Esophagus muscularis mucosa (tissue), 4 donors: ENCODE measurements around the gene DCC. TPM values are rescaled to one million over a fixed set of nuclear protein-coding genes. Genes with fewer than 3 reads are reported as not detected.

Source experiments
- DNase-seq: peaks from one replicate; pipeline ENCODE4 v3.0.0-alpha.2; 2017; ENCODE audit errors: extremely low spot score
- H3K27ac ChIP-seq, 4 donors: fragments of 200-600 bp; sonication (generic); replicated peaks in 1 of 4; 1 replicate in 3 of 4; 2 replicates in 1 of 4; pipeline ENCODE4 v1.5.1; 2016 to 2019; ENCODE audit warnings: mild to moderate bottlenecking in 1 of 4
- H3K27me3 ChIP-seq, 4 donors: fragments of 200-600 bp; sonication (generic); one replicate each; pipeline versions ENCODE4 v1.5.1 to v1.6.0; 2016 to 2019
- H3K36me3 ChIP-seq, 4 donors: fragments of 200-600 bp; sonication (generic); one replicate each; pipeline ENCODE4 v1.5.1; 2016 to 2019
- H3K4me1 ChIP-seq, 4 donors: fragments of 200-600 bp; sonication (generic); one replicate each; pipeline ENCODE4 v1.5.1; 2016 to 2019
- H3K4me3 ChIP-seq, 4 donors: fragments of 200-600 bp; sonication (generic); 1 replicate in 2 of 4; 2 replicates in 2 of 4; pipeline ENCODE4 v1.5.1; 2016 to 2019; ENCODE audit warnings: mild to moderate bottlenecking in 4 of 4, moderate library complexity in 1 of 4
- H3K9me3 ChIP-seq, 4 donors: fragments of 200-600 bp; sonication (generic); 1 replicate in 3 of 4; 2 replicates in 1 of 4; pipeline ENCODE4 v1.5.1; 2016 to 2019
- CTCF ChIP-seq, 3 experiments: fragments of 200-600 bp in 2 of 3; fragments of 450-650 bp in 1 of 3; sonication (generic) in 2 of 3; IDR thresholded peaks; one replicate each; pipeline ENCODE4 v1.5.1; 2017 to 2019; ENCODE audit warnings: antibody characterized with exemption in 3 of 3, mild to moderate bottlenecking in 2 of 3, moderate library complexity in 1 of 3
- EP300 ChIP-seq: sonication (generic); formaldehyde crosslinking; IDR thresholded peaks from one replicate; pipeline ENCODE4 v1.6.1; 2017; ENCODE audit warnings: antibody characterized with exemption
- POLR2A ChIP-seq: fragments of 450-650 bp; IDR thresholded peaks from one replicate; pipeline ENCODE4 v1.6.1; 2017; ENCODE audit warnings: antibody characterized with exemption, moderate library complexity, mild to moderate bottlenecking, low read depth
- POLR2AphosphoS5 ChIP-seq, 2 donors: sonication (generic); formaldehyde crosslinking; IDR thresholded peaks; one replicate each; pipeline ENCODE4 v1.6.1; 2017; ENCODE audit warnings: antibody characterized with exemption in 2 of 2
- WGBS: methylation state at CpG from one replicate; pipeline ENCODE4 v1.1.5; 2018; 5-methylcytosine and 5-hydroxymethylcytosine counted together
- intact Hi-C: fragments of 100-400 bp; cut with DNase I; formaldehyde crosslinking; loops from one replicate; pipeline ENCODE4 v1.15.1; 2023
- total RNA-seq, 4 donors: library from RNA; depleted of rRNA; stranded (reverse); fragments of >200 nt; gene quantifications; one replicate each; pipeline versions ENCODE4 v1.1.0 to v1.2.1, GENCODE V29; 2016

Gene DCC
- total RNA-seq, 4 donors from 2014 or later, result 0.46 to 0.99 (median 0.83) TPM; not detected in 1

- TF ChIP-seq CTCF (IDR thresholded peaks at IDR 0.05) (no peak), POLR2AphosphoS5 (IDR thresholded peaks at IDR 0.05) (no peak), EP300 (no peak), POLR2A (no peak)
- H3K36me3 ChIP-seq, result no peaks in the 10 kb centered on the region
- H3K4me1 ChIP-seq, result no peaks in the 10 kb centered on the region
- intact Hi-C loops, result no loop called here
- no peak overlapping the region for H3K27ac ChIP-seq
- no peaks in the 10 kb centered on the region for H3K27me3 ChIP-seq
- no peak overlapping the region for H3K4me3 ChIP-seq
- H3K9me3 ChIP-seq, result no peaks in the 10 kb centered on the region
- no peak for DNase-seq
These were observed 807.5 kb downstream of the DCC start for GRCh38 chr18:53147472-53147871.

GRCh38 chr18:53148123-53148522 lies 808.1 kb downstream of the DCC start:
- TF ChIP-seq POLR2A (no peak), POLR2AphosphoS5 (IDR thresholded peaks at IDR 0.05) (no peak), CTCF (IDR thresholded peaks at IDR 0.05) (no peak), EP300 (no peak)
- WGBS, result 32% methylated on average over 5 of the region's 5 CpGs
- H3K27me3 ChIP-seq, result no peaks in the 10 kb centered on the region

GRCh38 chr18:53152476-53152875 lies 812.5 kb downstream of the DCC start:
- Histone ChIP-seq H3K27ac (no peak overlapping the region), H3K9me3 (no peaks in the 10 kb centered on the region), H3K4me3 (no peak overlapping the region), H3K36me3 (no peaks in the 10 kb centered on the region), H3K27me3 (no peaks in the 10 kb centered on the region), H3K4me1 (no peaks in the 10 kb centered on the region)
- 85% methylated on average over 2 of the region's 2 CpGs for WGBS
- DNase-seq, result no peak
- TF ChIP-seq POLR2AphosphoS5 (IDR thresholded peaks at IDR 0.05) (no peak), EP300 (no peak), CTCF (IDR thresholded peaks at IDR 0.05) (no peak), POLR2A (no peak)
- intact Hi-C loops, result no loop called here

More at GRCh38 chr18:53148123-53148522, 808.1 kb downstream of the DCC start:
- Histone ChIP-seq H3K4me3 (no peak overlapping the region), H3K4me1 (no peaks in the 10 kb centered on the region), H3K36me3 (no peaks in the 10 kb centered on the region), H3K27ac (no peak overlapping the region), H3K9me3 (no peaks in the 10 kb centered on the region)
- intact Hi-C loops, result no loop called here
- DNase-seq, result no peak

- Histone ChIP-seq H3K27me3 (no peaks in the 10 kb centered on the region), H3K27ac (no peak overlapping the region), H3K4me1 (no peaks in the 10 kb centered on the region), H3K9me3 (no peaks in the 10 kb centered on the region), H3K4me3 (no peak overlapping the region), H3K36me3 (no peaks in the 10 kb centered on the region)
- intact Hi-C loops, result no loop called here
- 25% methylated on average over 4 of the region's 4 CpGs for WGBS
- no peak for DNase-seq
- TF ChIP-seq EP300, result no peak
- peak in 1 of 3 experiments; percentile 8 for TF ChIP-seq CTCF (IDR thresholded peaks at IDR 0.05)
These were observed 813.3 kb downstream of the DCC start for GRCh38 chr18:53153281-53153680.

GRCh38 chr18:53153800-53154199 lies 813.8 kb downstream of the DCC start:
- intact Hi-C loops, result no loop called here
- Histone ChIP-seq H3K4me3 (no peak overlapping the region), H3K9me3 (no peaks in the 10 kb centered on the region), H3K36me3 (no peaks in the 10 kb centered on the region), H3K27me3 (no peaks in the 10 kb centered on the region), H3K27ac (no peak overlapping the region), H3K4me1 (no peaks in the 10 kb centered on the region)
- 83% methylated on average over 5 of the region's 5 CpGs for whole genome bisulfite sequencing
- TF ChIP-seq POLR2A, result no peak
- no peak for DNase-seq
